Kidney epithelial cell (primary cell): ENCODE measurements around the gene NR1I3. TPM values are rescaled to one million over a fixed set of nuclear protein-coding genes. Genes with fewer than 3 reads are reported as not detected.

Experiments
- DNase-seq: peaks from one replicate; pipeline ENCODE4 v3.0.0-alpha.2; 2010; ENCODE audit warnings: low read depth
- H3K27me3 ChIP-seq: 2 replicates; pipeline ENCODE4 v1.6.0; 2011; ENCODE audit warnings: low read length; ENCODE audit not compliant: control insufficient read depth, insufficient read depth
- H3K36me3 ChIP-seq: 2 replicates; pipeline ENCODE4 v1.5.1; 2011; ENCODE audit warnings: low read length; ENCODE audit not compliant: control insufficient read depth, insufficient read depth
- H3K4me3 ChIP-seq: 2 replicates; pipeline ENCODE4 v1.5.1; 2011; ENCODE audit warnings: low read depth, mild to moderate bottlenecking, control low read depth, low read length
- total RNA-seq: library from RNA; depleted of rRNA; stranded (reverse); fragments of >200 nt; gene quantifications from 2 replicates; pipeline ENCODE4 v1.2.3, GENCODE V29; 2015
- TF ChIP-seq, protein P1 (sequence below): IDR thresholded peaks from 2 replicates; pipeline ENCODE4 v1.5.1; 2011; ENCODE audit warnings: mild to moderate bottlenecking, moderate library complexity, low read length, control low read depth, inconsistent platforms; ENCODE audit not compliant: insufficient read depth, poor library complexity, severe bottlenecking

NR1I3 gene, protein sequence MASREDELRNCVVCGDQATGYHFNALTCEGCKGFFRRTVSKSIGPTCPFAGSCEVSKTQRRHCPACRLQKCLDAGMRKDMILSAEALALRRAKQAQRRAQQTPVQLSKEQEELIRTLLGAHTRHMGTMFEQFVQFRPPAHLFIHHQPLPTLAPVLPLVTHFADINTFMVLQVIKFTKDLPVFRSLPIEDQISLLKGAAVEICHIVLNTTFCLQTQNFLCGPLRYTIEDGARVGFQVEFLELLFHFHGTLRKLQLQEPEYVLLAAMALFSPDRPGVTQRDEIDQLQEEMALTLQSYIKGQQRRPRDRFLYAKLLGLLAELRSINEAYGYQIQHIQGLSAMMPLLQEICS
- total RNA-seq: not detected in 2 replicates

DNA sequence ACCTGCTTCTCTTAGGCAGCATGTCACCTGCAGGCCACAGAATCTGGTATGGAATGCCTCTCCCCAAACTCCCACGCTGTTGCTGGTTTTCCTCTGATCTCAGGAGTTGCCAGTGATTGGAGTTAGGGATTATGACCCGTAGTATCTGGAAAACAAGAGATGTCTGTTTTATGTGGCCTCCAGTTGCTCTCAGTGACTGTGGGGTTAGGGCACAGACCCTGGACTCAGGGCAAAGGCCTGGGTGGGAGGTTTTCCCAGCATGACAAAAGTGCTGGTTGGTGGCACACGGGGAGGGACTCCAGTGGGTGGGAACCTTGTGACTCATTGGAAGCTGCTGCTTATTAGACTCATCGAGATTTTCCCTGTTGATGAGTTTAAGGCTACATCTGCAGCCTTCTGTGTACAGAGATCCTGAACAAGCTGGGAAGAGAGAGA, at the start of gene NR1I3:
Gene NR1I3 (minus strand): TSS at position 165 of the 435 bp plus-strand sequence. CDS start 1,638 bp downstream, outside the sequence.
- H3K36me3 ChIP-seq: no peaks in the 10 kb centered on the region
- no peak within 1 kb of the TSS for H3K4me3 ChIP-seq
- peaks cover 2% of the 10 kb centered on the region for H3K27me3 ChIP-seq
- no peak for DNase-seq
- TF ChIP-seq, protein P1, sequence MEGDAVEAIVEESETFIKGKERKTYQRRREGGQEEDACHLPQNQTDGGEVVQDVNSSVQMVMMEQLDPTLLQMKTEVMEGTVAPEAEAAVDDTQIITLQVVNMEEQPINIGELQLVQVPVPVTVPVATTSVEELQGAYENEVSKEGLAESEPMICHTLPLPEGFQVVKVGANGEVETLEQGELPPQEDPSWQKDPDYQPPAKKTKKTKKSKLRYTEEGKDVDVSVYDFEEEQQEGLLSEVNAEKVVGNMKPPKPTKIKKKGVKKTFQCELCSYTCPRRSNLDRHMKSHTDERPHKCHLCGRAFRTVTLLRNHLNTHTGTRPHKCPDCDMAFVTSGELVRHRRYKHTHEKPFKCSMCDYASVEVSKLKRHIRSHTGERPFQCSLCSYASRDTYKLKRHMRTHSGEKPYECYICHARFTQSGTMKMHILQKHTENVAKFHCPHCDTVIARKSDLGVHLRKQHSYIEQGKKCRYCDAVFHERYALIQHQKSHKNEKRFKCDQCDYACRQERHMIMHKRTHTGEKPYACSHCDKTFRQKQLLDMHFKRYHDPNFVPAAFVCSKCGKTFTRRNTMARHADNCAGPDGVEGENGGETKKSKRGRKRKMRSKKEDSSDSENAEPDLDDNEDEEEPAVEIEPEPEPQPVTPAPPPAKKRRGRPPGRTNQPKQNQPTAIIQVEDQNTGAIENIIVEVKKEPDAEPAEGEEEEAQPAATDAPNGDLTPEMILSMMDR: no peak

DNA sequence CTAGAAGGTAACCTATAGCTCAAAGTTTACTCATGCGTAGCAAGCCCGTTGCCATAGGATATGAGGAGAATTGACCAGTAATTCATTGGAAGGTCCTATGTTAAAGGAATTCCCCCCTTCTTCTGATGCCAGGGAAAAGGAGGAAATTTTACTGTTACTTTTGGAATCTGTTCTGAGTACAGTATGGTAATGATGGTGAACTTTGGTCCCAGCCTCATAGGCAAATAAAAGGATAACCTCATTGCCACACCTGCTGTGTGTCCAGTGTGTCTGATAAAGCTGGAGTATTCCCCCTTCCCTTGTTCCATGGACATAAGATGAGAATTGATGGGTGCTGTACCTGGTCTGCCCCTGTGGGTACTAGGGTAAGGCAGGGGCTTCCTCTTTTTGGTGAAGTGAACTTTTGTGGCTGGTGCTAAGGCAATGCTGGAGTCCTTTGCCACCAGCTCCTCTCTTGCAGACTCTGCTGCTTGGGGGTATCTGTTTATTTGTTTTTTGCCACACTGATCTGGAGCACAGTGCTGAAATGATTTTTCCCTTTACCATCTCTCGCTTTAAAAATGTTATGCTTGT, 49.6 kb upstream of the NR1I3 start:
- Histone ChIP-seq H3K36me3 (no peaks in the 10 kb centered on the region), H3K4me3 (no peak overlapping the region), H3K27me3 (peaks cover 5% of the 10 kb centered on the region)
- TF ChIP-seq, protein P1: no peak
- no peak for DNase-seq

DNA sequence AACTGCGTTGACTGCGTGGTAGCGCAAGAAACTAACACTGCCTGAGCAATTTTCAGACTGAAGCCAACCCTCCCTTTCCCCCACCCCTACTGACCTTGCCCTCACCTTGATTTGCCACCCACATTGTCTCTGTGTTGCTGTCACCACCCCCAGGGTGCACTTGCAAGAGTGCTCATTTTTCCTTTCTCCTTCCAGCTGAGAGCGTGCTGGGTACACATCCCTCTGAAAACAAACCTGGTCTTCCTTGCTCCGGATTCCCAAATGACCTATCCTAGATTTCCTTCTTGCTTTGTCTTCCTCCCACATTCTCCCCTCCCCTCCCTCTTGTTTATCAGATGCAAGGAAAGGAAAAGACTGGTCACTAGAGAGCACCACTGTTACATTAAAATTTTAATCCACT, 47.5 kb upstream of the NR1I3 start:
- H3K27me3 ChIP-seq: peaks cover 5% of the 10 kb centered on the region
- DNase-seq: no peak
- TF ChIP-seq, protein P1: no peak
- H3K4me3 ChIP-seq: no peak overlapping the region
- no peaks in the 10 kb centered on the region for H3K36me3 ChIP-seq

DNA sequence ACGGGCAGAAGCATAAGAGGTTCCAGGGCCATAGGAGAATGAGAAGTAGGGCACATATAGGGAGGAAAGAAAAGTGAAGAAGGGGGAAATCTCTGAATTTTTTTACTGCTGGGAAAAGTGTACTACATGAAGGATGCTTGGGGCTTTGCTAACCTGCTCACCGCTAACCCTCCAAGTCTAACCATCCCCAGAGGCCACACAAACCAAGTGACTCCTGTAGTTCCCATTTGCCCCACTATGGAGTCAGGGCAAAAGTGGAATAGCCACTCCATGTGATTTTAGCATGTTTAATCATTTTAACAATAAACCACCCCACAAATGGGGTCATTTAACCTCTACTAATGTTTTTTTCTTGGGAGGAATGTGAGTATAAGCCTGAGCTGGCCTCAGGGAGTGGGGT, 47.1 kb upstream of the NR1I3 start:
- no peaks in the 10 kb centered on the region for H3K36me3 ChIP-seq
- no peak for DNase-seq
- TF ChIP-seq, protein P1: no peak

DNA sequence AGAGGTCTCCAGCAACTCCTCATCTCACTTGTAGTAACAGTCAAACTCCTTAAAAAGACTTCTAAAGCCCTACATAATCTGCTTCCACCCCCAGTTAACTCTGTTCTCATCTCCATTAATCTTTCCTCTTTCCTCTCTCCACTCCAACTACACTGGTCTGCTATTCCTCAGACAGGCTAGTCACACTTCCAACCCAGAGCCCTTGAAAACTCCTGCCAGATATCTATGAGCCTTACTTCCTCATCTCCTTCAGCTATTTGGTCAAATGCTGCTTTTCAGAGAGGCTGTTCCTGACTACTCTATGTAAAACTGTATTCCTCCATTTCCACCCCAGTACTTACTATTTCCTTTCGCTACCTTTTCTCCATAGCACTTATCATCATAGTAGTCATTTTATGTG, 45.0 kb upstream of the NR1I3 start:
- H3K27me3 ChIP-seq: peaks cover 5% of the 10 kb centered on the region
- TF ChIP-seq, protein P1: no peak
- no peak for DNase-seq

More for the DNA sequence above, 47.1 kb upstream of the NR1I3 start:
- Histone ChIP-seq H3K4me3 (no peak overlapping the region), H3K27me3 (peaks cover 5% of the 10 kb centered on the region)

DNA sequence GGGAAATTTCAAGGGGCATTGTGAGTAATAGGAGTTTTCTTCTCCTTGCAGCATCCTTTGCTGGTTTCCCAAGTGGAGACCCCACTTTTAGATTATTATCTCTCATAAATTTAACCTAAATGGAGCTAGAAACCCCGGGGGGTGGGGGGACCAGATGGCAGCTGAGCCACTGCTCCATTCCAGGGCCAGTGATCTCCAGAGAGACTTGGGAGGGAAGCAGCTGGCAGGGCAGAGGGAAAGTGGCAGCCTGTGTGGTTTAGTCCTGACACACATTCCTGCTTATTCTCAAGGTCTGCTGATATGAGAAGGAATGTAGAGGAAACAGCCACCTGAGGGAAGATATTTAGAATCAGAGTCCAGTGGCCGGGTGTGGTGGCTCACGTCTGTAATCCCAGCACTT, 36.9 kb upstream of the NR1I3 start:
- Histone ChIP-seq H3K36me3 (no peaks in the 10 kb centered on the region), H3K27me3 (peaks cover 3% of the 10 kb centered on the region), H3K4me3 (no peak overlapping the region)
- TF ChIP-seq, protein P1: no peak
- DNase-seq: no peak

More for the DNA sequence above, 45.0 kb upstream of the NR1I3 start:
- Histone ChIP-seq H3K36me3 (no peaks in the 10 kb centered on the region), H3K4me3 (no peak overlapping the region)
